HG02970 (cell line): ENCODE measurements around the gene QSER1.

ENCODE experiments used
- ATAC-seq: cut with Tn5 transposase; IDR thresholded peaks from one replicate; pipeline ENCODE4 v1.9.1; 2021; ENCODE audit warnings: mild to moderate bottlenecking, moderate library complexity, moderate number of reproducible peaks; ENCODE audit not compliant: unreplicated experiment, low FRiP score

QSER1 gene

GRCh38 chr11:32888805-32889204 lies 3.8 kb upstream of the QSER1 start:
- ATAC-seq, result no peak

- ATAC-seq, result no peak
Observed at GRCh38 chr11:32890843-32891656, 1.6 kb upstream of the QSER1 start.

- ATAC-seq, result no peak
Observed at GRCh38 chr11:32891657-32892354, 805 bp upstream of the QSER1 start.

GRCh38 chr11:32893093-32893342 lies 407 bp downstream of the QSER1 start:
- ATAC-seq, result no peak

- peak; percentile 41 for ATAC-seq
Observed at GRCh38 chr11:32893343-32894148, 935 bp downstream of the QSER1 start.

- ATAC-seq, result no peak
Observed at GRCh38 chr11:32894149-32894827, 1.7 kb downstream of the QSER1 start.

GRCh38 chr11:32894921-32895320 lies 2.3 kb downstream of the QSER1 start:
- ATAC-seq, result no peak

- no peak for ATAC-seq
Observed at GRCh38 chr11:32895471-32895870, 2.9 kb downstream of the QSER1 start.

GRCh38 chr11:32897103-32897502 lies 4.5 kb downstream of the QSER1 start:
- ATAC-seq, result no peak

- ATAC-seq, result no peak
Observed at GRCh38 chr11:32899438-32899837, 6.8 kb downstream of the QSER1 start.

GRCh38 chr11:32902089-32902665 lies 9.6 kb downstream of the QSER1 start:
- ATAC-seq, result no peak

GRCh38 chr11:32905028-32905667 lies 12.5 kb downstream of the QSER1 start:
- ATAC-seq, result no peak

GRCh38 chr11:32908619-32909018 lies 16.0 kb downstream of the QSER1 start:
- ATAC-seq, result no peak

- ATAC-seq, result no peak
Observed at GRCh38 chr11:32911413-32911812, 18.8 kb downstream of the QSER1 start.

GRCh38 chr11:32913445-32913844 lies 20.8 kb downstream of the QSER1 start:
- no peak for ATAC-seq

GRCh38 chr11:32916361-32916760 lies 23.8 kb downstream of the QSER1 start:
- no peak for ATAC-seq

GRCh38 chr11:32916994-32917393 lies 24.4 kb downstream of the QSER1 start:
- ATAC-seq, result no peak

- ATAC-seq, result no peak
Observed at GRCh38 chr11:32918427-32918826, 25.8 kb downstream of the QSER1 start.

- ATAC-seq, result no peak
Observed at GRCh38 chr11:32919338-32919737, 26.7 kb downstream of the QSER1 start.

GRCh38 chr11:32920570-32920969 lies 28.0 kb downstream of the QSER1 start:
- ATAC-seq, result no peak
